ENCODE measurements around the gene TOP3B. TPM values are rescaled to one million over a fixed set of nuclear protein-coding genes. Genes with fewer than 3 reads are reported as not detected.

The TOP3B gene
- total and polyA plus RNA-seq, 2 donors from 2014 or later, result 8.1 to 26.7 TPM

GRCh38 chr22:22014285-22014659 is 31.7 kb upstream of the TOP3B start:
- Histone ChIP-seq H3K9me3 (ENCODE audit: control insufficient read depth in 2 of 3, insufficient read depth in 1 of 3, low read length in 3 of 3) (no peaks in the 10 kb centered on the region), H3K9ac (ENCODE audit: low read length in 3 of 3) (no peak overlapping the region), H3K4me3 (ENCODE audit: low read length in 3 of 3) (no peak overlapping the region), H3K4me1 (ENCODE audit: control insufficient read depth in 2 of 3, insufficient read depth in 2 of 3, low read depth in 1 of 3, low read length in 3 of 3) (no peaks in the 10 kb centered on the region), H3K27ac (ENCODE audit: low read depth in 2 of 2, low read length in 2 of 2) (no peak overlapping the region), H3K27me3 (ENCODE audit: control insufficient read depth, insufficient read depth, low read length) (no peaks in the 10 kb centered on the region), H3K36me3 (ENCODE audit: control insufficient read depth in 2 of 3, insufficient read depth in 3 of 3, low read length in 3 of 3) (no peaks in the 10 kb centered on the region)
- no peak for TF ChIP-seq CTCF (IDR thresholded peaks at IDR 0.05; ENCODE audit: borderline replicate concordance, extremely low read depth, insufficient read depth)
- intact Hi-C loops (cut with DNase I), result no loop called here
- FAIRE-seq, result no peak
- DNase-seq, result no peak

- TF ChIP-seq CTCF (IDR thresholded peaks at IDR 0.05; ENCODE audit: borderline replicate concordance, extremely low read depth, insufficient read depth), result no peak
- FAIRE-seq (no peak), DNase-seq (no peak)
- H3K9me3 ChIP-seq (ENCODE audit: control insufficient read depth in 2 of 3, insufficient read depth in 1 of 3, low read length in 3 of 3), result no peaks in the 10 kb centered on the region
- H3K36me3 ChIP-seq (ENCODE audit: control insufficient read depth in 2 of 3, insufficient read depth in 3 of 3, low read length in 3 of 3), result no peaks in the 10 kb centered on the region
- intact Hi-C loops (cut with DNase I), result no loop called here
- no peaks in the 10 kb centered on the region for H3K27me3 ChIP-seq (ENCODE audit: control insufficient read depth, insufficient read depth, low read length)
- H3K4me1 ChIP-seq (ENCODE audit: control insufficient read depth in 2 of 3, insufficient read depth in 2 of 3, low read depth in 1 of 3, low read length in 3 of 3), result no peaks in the 10 kb centered on the region
- H3K27ac ChIP-seq (ENCODE audit: low read depth in 2 of 2, low read length in 2 of 2), result no peak overlapping the region
- H3K4me3 ChIP-seq (ENCODE audit: low read length in 3 of 3), result no peak overlapping the region
- no peak overlapping the region for H3K9ac ChIP-seq (ENCODE audit: low read length in 3 of 3)
Measured at GRCh38 chr22:22013559-22014284, 31.1 kb upstream of the TOP3B start.

- FAIRE-seq (no peak), DNase-seq (no peak)
- H3K9me3 ChIP-seq (ENCODE audit: control insufficient read depth in 2 of 3, insufficient read depth in 1 of 3, low read length in 3 of 3), result no peaks in the 10 kb centered on the region
- H3K27me3 ChIP-seq (ENCODE audit: control insufficient read depth, insufficient read depth, low read length), result no peaks in the 10 kb centered on the region
- no peak for TF ChIP-seq CTCF (IDR thresholded peaks at IDR 0.05; ENCODE audit: borderline replicate concordance, extremely low read depth, insufficient read depth)
- H3K4me1 ChIP-seq (ENCODE audit: control insufficient read depth in 2 of 3, insufficient read depth in 2 of 3, low read depth in 1 of 3, low read length in 3 of 3), result no peaks in the 10 kb centered on the region
- no peak overlapping the region for H3K9ac ChIP-seq (ENCODE audit: low read length in 3 of 3)
- intact Hi-C loops (cut with DNase I), result no loop called here
- H3K36me3 ChIP-seq (ENCODE audit: control insufficient read depth in 2 of 3, insufficient read depth in 3 of 3, low read length in 3 of 3), result no peaks in the 10 kb centered on the region
- no peak overlapping the region for H3K4me3 ChIP-seq (ENCODE audit: low read length in 3 of 3)
- no peak overlapping the region for H3K27ac ChIP-seq (ENCODE audit: low read depth in 2 of 2, low read length in 2 of 2)
Measured at GRCh38 chr22:22011964-22012363, 29.4 kb upstream of the TOP3B start.

- H3K36me3 ChIP-seq (ENCODE audit: control insufficient read depth in 2 of 3, insufficient read depth in 3 of 3, low read length in 3 of 3), result no peaks in the 10 kb centered on the region
- H3K9me3 ChIP-seq (ENCODE audit: control insufficient read depth in 2 of 3, insufficient read depth in 1 of 3, low read length in 3 of 3), result no peaks in the 10 kb centered on the region
- no peak overlapping the region for H3K9ac ChIP-seq (ENCODE audit: low read length in 3 of 3)
- intact Hi-C loops (cut with DNase I), result no loop called here
- H3K4me3 ChIP-seq (ENCODE audit: low read length in 3 of 3), result no peak overlapping the region
- DNase-seq (no peak), FAIRE-seq (no peak)
- H3K27ac ChIP-seq (ENCODE audit: low read depth in 2 of 2, low read length in 2 of 2), result no peak overlapping the region
- no peak for TF ChIP-seq CTCF (IDR thresholded peaks at IDR 0.05; ENCODE audit: borderline replicate concordance, extremely low read depth, insufficient read depth)
- no peaks in the 10 kb centered on the region for H3K4me1 ChIP-seq (ENCODE audit: control insufficient read depth in 2 of 3, insufficient read depth in 2 of 3, low read depth in 1 of 3, low read length in 3 of 3)
- H3K27me3 ChIP-seq (ENCODE audit: control insufficient read depth, insufficient read depth, low read length), result no peaks in the 10 kb centered on the region
Measured at GRCh38 chr22:22010358-22010757, 27.8 kb upstream of the TOP3B start.

Measured in kidney (tissue), 14 donors.